HG03575 (cell line): ENCODE data around the gene PLA2G4D.

ENCODE experiments used
- ATAC-seq: cut with Tn5 transposase; IDR thresholded peaks from one replicate; pipeline ENCODE4 v1.9.1; 2021; ENCODE audit not compliant: unreplicated experiment, insufficient number of reproducible peaks, low FRiP score; ENCODE audit errors: extremely low read depth

Gene PLA2G4D

GRCh38 chr15:42063122-42063848 is 31.1 kb downstream of the PLA2G4D start:
- no peak for ATAC-seq

DNA sequence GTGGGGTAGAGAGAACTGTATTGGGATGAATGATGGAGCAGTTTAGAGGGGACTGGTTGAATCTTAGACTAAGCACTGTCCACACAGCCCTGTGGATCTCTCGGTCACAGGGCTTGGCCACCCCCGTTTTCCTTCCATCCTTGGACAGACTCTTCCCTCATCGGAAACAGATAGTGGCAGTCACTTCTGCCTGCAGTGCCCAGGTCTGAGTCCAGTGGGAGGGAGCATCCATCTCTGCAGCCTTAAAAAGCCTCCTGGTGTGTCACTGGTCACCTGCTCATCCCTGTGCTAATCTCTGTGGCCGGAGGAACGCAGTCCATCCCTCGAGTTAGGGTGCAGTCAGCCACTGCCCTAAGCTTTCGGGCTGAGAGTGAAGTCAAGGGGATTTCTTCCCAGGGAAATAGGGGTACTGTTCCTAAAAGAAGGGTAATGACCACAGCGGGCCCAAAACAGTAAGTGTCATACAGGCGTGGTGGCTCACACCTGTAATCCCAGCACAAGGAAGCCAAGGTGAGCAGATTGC is 32.0 kb downstream of the PLA2G4D start:
- ATAC-seq, result no peak

DNA sequence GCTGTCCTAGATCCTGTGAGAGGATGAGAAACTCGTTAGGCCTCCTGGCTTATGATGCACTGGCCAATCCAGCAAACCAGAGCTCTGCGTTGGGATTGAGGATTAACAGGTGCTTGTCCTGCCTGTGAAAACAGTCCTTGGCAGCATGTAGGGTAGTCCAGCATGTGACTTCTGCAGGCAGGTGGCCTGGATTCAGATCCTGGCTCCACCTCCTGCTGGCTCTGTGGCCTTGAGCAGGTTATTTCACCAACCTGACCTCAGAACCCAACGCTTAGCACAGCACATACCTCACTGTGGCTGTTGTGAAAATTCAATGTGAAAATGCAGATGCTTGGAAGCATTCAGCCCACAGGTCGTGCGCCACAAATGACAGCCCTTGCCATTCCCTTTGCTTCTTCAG is 33.6 kb downstream of the PLA2G4D start:
- ATAC-seq, result no peak

DNA sequence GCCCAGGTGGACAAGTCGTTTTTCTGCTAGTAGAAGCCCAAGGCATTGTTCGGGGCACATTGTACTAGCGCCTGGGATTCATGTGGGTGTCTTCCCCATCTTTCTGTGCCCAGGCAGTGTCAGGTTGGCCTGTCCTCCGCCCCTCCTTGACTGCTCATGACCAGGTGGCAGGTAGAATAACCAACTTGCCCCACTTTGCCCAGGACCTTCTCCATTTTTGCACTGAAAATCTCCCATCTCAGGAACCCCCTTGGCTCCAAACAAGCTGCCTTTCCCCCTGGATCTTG is 33.9 kb downstream of the PLA2G4D start:
- no peak for ATAC-seq

- ATAC-seq, result no peak
Measured at GRCh38 chr15:42059661-42060476, 34.5 kb downstream of the PLA2G4D start.

GRCh38 chr15:42058791-42059190 is 35.6 kb downstream of the PLA2G4D start:
- ATAC-seq, result no peak

- ATAC-seq, result no peak
Measured at GRCh38 chr15:42057799-42058646, 36.3 kb downstream of the PLA2G4D start.

DNA sequence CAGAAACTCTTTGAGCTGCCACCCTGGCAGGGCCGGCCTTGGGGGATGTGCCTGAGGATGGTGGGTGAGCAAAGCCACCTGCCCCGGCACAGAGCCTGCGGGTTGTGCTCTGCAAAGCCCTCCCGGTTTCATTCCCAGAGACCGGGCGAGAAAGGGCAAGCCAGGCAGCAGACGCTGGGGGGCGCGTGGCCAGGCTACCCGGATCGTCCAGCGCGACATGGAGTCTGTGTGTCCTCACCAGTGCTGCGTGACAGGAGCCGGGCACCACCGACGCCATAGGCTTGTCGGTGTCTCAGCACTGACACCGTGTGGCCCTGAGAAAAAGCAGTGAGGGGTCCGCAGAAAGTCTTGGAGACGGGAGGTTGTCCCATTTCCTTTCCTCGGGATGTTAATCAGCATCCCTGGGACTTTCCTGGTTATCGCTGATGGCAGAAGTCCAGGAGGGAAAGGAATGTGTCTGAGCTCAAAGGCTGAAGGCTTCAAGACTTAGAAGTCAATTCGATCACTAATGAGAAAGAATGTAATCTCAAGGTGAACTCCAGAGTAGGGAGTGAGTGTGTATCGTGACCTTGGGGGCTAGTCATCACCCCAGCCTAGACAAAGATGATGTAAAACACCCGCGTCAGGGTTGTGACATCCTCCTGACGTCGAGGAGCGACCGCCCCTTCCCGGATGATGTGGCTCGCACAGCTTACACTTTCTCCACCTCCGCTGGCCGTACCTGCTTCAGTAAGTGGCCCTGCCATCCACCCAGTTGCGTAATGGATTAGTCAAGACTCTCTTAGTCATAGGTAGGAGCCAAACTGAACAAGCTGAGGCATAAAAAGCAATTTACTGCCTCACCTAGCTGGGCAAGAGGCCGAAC is 37.2 kb downstream of the PLA2G4D start:
- no peak for ATAC-seq

- no peak for ATAC-seq
Measured at GRCh38 chr15:42053914-42054313, 40.4 kb downstream of the PLA2G4D start.

DNA sequence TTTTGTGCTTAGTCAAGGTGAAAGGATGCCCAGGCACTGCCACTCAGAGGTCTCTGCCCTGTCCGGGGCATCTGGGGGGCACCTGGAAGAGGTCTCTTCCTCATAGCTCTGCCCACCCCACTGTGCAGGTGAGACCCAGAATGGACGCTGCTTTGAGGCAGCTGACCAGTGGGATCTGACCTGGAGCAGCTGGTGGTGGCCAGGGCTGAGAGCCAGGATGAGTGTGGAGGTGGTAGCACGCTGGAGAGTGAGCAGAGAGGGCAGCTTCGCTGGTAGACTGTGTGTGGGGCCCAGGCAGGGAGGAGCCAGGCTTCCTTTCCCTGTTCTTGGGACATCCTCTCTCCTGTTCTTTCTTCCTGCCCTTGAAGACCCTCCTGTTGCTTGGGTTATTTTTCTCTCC is 41.4 kb downstream of the PLA2G4D start:
- no peak for ATAC-seq

- no peak for ATAC-seq
Measured at GRCh38 chr15:42050484-42051255, 43.7 kb downstream of the PLA2G4D start.

DNA sequence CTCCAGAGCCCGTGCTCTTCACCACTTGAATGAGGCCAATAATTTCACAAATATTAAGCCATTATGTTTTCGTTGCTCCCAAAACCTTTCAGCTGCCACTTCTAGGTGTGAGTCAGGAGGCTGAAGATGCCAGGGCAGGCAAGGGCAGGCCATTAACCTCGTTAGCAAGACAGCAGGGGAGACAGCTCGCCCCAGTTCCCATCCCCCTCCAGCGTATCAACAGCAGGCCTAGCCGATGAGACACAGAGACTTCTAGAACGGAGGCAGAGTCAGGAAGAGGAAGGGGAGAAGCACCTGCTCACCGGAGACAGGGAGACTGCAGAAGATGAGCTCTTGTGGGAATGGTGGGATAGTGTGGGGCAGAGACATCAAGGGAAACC is 45.6 kb downstream of the PLA2G4D start:
- no peak for ATAC-seq

- ATAC-seq, result no peak
Measured at GRCh38 chr15:42048080-42048820, 46.1 kb downstream of the PLA2G4D start.

DNA sequence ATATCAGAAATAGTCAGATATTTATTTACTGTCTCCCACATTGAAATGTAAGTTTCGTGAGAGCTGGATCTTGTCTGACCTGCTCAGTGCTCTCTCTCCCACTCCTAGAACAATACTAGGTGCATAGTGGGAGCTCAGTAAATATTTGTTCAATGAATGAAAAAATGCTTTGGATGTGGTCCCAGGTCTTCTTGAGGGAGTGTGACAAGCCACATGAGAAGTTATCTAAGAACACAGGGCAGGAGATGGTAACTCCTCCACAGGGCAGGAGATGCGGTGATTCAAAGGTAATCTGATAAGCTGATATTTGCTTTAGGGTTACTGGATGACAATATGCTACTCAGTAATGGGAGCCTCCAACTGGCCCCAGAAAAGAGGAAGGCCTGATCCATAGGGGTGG is 47.8 kb downstream of the PLA2G4D start:
- no peak for ATAC-seq

- no peak for ATAC-seq
Measured at GRCh38 chr15:42045211-42045615, 49.1 kb downstream of the PLA2G4D start.

DNA sequence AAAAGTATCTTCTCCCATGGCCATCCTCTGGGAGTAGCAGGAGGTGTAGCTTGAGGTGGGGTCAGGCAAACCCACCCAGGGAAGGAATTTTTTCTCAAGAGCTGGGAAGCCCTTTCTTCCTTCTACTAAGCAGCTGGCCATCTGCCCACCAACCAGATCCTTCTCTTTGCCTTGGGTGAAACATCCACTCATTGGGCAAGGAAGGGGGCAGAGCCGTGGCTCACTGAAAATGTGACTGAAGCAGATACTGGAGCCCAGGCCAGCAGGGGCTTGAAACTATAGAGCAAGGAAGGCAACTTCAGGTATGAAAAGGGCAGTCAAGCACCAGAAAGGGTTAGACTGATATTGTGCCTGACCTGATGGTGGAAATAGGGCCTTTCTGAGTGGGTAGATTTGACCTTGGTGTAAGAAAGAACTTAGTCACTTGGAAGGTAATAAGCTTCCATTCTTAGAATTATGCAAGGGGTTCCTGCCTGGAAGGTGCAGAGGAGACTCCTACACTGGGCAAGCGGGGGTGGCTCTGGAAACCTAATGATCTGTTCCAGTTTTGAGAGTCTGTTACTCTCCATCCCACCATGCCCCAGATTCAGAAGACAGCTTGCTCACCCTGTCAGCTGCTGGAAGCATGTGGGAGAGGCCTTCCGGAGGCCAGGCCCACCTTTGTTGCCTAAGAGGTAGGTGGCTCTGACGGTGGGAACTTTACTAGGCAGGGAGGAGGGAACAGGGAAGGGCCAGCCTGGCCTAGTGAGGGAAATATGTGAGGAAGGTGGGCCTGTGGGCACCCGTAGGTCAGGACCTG is 51.6 kb downstream of the PLA2G4D start:
- no peak for ATAC-seq

DNA sequence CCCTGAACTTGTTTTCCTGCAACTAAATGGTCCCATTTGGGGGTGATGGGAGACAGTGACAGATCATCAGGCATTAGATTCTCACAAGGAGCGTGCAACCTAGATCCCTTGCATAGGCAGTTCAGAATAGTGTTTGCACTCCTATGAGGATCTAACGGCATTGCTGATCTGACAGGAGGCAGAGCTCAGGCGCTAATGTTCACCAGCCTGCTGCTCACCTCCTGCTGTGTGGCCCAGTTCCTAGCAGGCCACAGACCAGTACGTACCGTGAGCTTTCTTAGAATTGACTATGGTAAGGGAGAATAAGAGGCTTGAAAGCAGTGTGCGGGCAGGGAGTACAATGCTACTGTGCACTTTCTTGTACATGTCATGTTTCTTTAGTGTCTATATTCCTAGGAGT is 56.0 kb downstream of the PLA2G4D start:
- no peak for ATAC-seq
